ENCODE measurements around the gene KCTD21. TPM values are rescaled to one million over a fixed set of nuclear protein-coding genes. Genes with fewer than 3 reads are reported as not detected.

KCTD21 gene
- total and polyA plus RNA-seq, 2 of the 4 experiments (the other 2 are of a cell fraction): 12.2 to 12.5 TPM

GRCh38 chr11:78227921-78228320 lies 39.5 kb upstream of the KCTD21 start:
- in situ Hi-C loops (cut with MboI; ENCODE audit: low sequenced_read_pairs): loop anchor here (10.0 kb wide), 1 partner anchor 337 kb away; no protein-coding TSS in a partner anchor
- no peak overlapping the region for H2BK5ac ChIP-seq (ENCODE audit: low read depth, low read length, poor library complexity, severe bottlenecking)
- no peak overlapping the region for H3K9ac ChIP-seq (ENCODE audit: low read depth, low read length)
- H2BK120ac ChIP-seq (ENCODE audit: low read depth, low read length): no peak overlapping the region
- TF ChIP-seq NFE2L2 (IDR thresholded peaks at IDR 0.05; ENCODE audit: low read depth, low read length) (no peak), MAFK (IDR thresholded peaks at IDR 0.05; ENCODE audit: low read depth, low read length) (no peak), CTCF (conservative IDR thresholded peaks at IDR 0.05; ENCODE audit: low read depth, low read length) (no peak), MXI1 (IDR thresholded peaks at IDR 0.05; ENCODE audit: borderline replicate concordance, low read depth, low read length) (no peak), RCOR1 (IDR thresholded peaks at IDR 0.05; ENCODE audit: insufficient replicate concordance, low read length) (no peak), MAZ (IDR thresholded peaks at IDR 0.05; ENCODE audit: borderline replicate concordance, low read depth, low read length) (no peak), POLR2A (IDR thresholded peaks at IDR 0.05; ENCODE audit: low read depth, low read length) (no peak), RFX5 (IDR thresholded peaks at IDR 0.05; ENCODE audit: low read depth, low read length) (no peak), FOS (IDR thresholded peaks at IDR 0.05; ENCODE audit: low read depth, low read length) (no peak), ELK1 (IDR thresholded peaks at IDR 0.05; ENCODE audit: borderline replicate concordance, low read depth, low read length) (no peak), CHD1 (IDR thresholded peaks at IDR 0.05; ENCODE audit: low read depth, low read length) (no peak), RAD21 (IDR thresholded peaks at IDR 0.05; ENCODE audit: low read length) (no peak), SMC3 (IDR thresholded peaks at IDR 0.05; ENCODE audit: low read depth, low read length) (no peak), USF2 (IDR thresholded peaks at IDR 0.05; ENCODE audit: low read depth, low read length) (no peak), CEBPB (IDR thresholded peaks at IDR 0.05; ENCODE audit: low read depth, low read length) (no peak)
- H2BK20ac ChIP-seq (ENCODE audit: low read depth, low read length): no peak overlapping the region
- no peak overlapping the region for H3K56ac ChIP-seq (ENCODE audit: extremely low read depth, insufficient read depth, low read length)
- H4K91ac ChIP-seq (ENCODE audit: insufficient read depth, low read depth, low read length): no peak overlapping the region
- intact Hi-C loops (cut with micrococcal nuclease): loop anchor here (2.0 kb wide), 2 partner anchors 189 to 337 kb away; partner anchors contain the start of gene GAB2
- no peak overlapping the region for H3K23ac ChIP-seq (ENCODE audit: low read depth, low read length)
- no peak overlapping the region for H3K14ac ChIP-seq (replicated peaks; ENCODE audit: low read depth, low read length)
- H3K36me3 ChIP-seq (ENCODE audit: control insufficient read depth, insufficient read depth, low read length): peaks cover 18% of the 10 kb centered on the region
- DNase-seq: no peak
- peaks cover 26% of the 10 kb centered on the region for H3K9me1 ChIP-seq (ENCODE audit: insufficient read depth, low read length)
- no TSS peak for BruUV-seq (replicated peaks)
- no peak overlapping the region for H3K27ac ChIP-seq (ENCODE audit: insufficient read depth, low read length)
- CTCF ChIA-PET: interaction anchor here (0.6 to 1.8 kb wide), 5 partner anchors 68 to 336 kb away, joined by 3 to 22 read pairs (median 4); no protein-coding TSS in a partner anchor
- H3K79me1 ChIP-seq (ENCODE audit: low read depth in 1 of 2, low read length in 2 of 2): peaks cover 0 to 19% of the 10 kb centered on the region in 2 experiments; a peak in 3 of 4 replicates
- no peak overlapping the region for H3K4me3 ChIP-seq (ENCODE audit: insufficient read depth, low read depth, low read length)
- peaks cover 14% of the 10 kb centered on the region for H3K4me1 ChIP-seq (ENCODE audit: control insufficient read depth, insufficient read depth, low read length)
- H3K27me3 ChIP-seq (ENCODE audit: control insufficient read depth, insufficient read depth, low read length): no peaks in the 10 kb centered on the region
- no peak overlapping the region for H3K18ac ChIP-seq (ENCODE audit: low read depth, low read length)
- dilution Hi-C loops (cut with HindIII; ENCODE audit: low sequenced_read_pairs, unreplicated experiment): no loop called here
- no peaks in the 10 kb centered on the region for H3K9me3 ChIP-seq (ENCODE audit: control insufficient read depth, insufficient read depth, low read length)
- no peak overlapping the region for H2BK15ac ChIP-seq (ENCODE audit: low read depth, low read length)
- H4K5ac ChIP-seq (ENCODE audit: low read depth, low read length): no peak overlapping the region
- H2AK9ac ChIP-seq (replicated peaks; ENCODE audit: low read depth, low read length, poor library complexity): no peak overlapping the region
- POLR2A ChIA-PET (ENCODE audit: unreplicated experiment): no interaction called here
- no peak overlapping the region for H3K4ac ChIP-seq (ENCODE audit: low read depth, low read length)
- 83% methylated on average over 2 of the region's 4 CpGs; no CpG with 5 or more reads in 1 of the 2 experiments for WGBS, 2 experiments (ENCODE audit: extremely low coverage in 2 of 2, insufficient read length in 1 of 2)
- H4K8ac ChIP-seq (ENCODE audit: low read depth in 2 of 2, low read length in 2 of 2): no peak overlapping the region
- ATAC-seq (ENCODE audit: low read depth): no peak
- H2AK5ac ChIP-seq (ENCODE audit: low read depth, low read length): no peak overlapping the region
- no peak overlapping the region for H3K4me2 ChIP-seq (ENCODE audit: low read depth, low read length)
- peaks cover 11% of the 10 kb centered on the region; the same call in 1 of the 2 replicates for H4K20me1 ChIP-seq (ENCODE audit: insufficient read depth, low read length)
- H2AFZ ChIP-seq (replicated peaks; ENCODE audit: low read length, poor library complexity): no peak overlapping the region
